IMR-90 (cell line): ENCODE measurements around the gene BARX1. TPM values are rescaled to one million over a fixed set of nuclear protein-coding genes. Genes with fewer than 3 reads are reported as not detected.

Experiments used
- ATAC-seq: fragments of 200-7000 bp; cut with Tn5 transposase; 2 replicates; pipeline ENCODE4 v1.9.1; 2020; ENCODE audit warnings: low read depth, mild to moderate bottlenecking, moderate library complexity
- BruUV-seq: library from RNA; stranded (reverse); fragments of 400-500 nt; replicated peaks from 2 replicates; lab custom pipeline; 2021; lab: Mats Ljungman, UMichigan
- CTCF ChIA-PET: fragments of 300-600 bp; formaldehyde crosslinking; extraction: SDS; loops from one replicate; lab custom pipeline; 2021; ENCODE audit warnings: antibody characterized with exemption; lab: Yijun Ruan, JAX
- POLR2A ChIA-PET: fragments of 300-600 bp; sonication (Branson Sonifier 250); formaldehyde crosslinking; loops from one replicate; lab custom pipeline; 2022; ENCODE audit warnings: antibody characterized with exemption; ENCODE audit not compliant: unreplicated experiment; lab: Charles Lee
- DNase-seq: peaks from one replicate; pipeline ENCODE4 v3.0.0; 2013
- H2AFZ ChIP-seq: replicated peaks from 2 replicates; pipeline ENCODE3; 2013; ENCODE audit warnings: low read length, mild to moderate bottlenecking; ENCODE audit not compliant: poor library complexity
- H2AK5ac ChIP-seq: 2 replicates; pipeline ENCODE4 v1.6.1; 2013; ENCODE audit warnings: low read depth, low read length, inconsistent platforms
- H2AK9ac ChIP-seq: replicated peaks from 2 replicates; pipeline ENCODE3; 2013; ENCODE audit warnings: mild to moderate bottlenecking, low read depth, low read length, moderate library complexity; ENCODE audit not compliant: poor library complexity
- H2BK120ac ChIP-seq: 2 replicates; pipeline ENCODE4 v1.6.1; 2013; ENCODE audit warnings: low read depth, low read length, inconsistent platforms
- H2BK15ac ChIP-seq: 3 replicates; pipeline ENCODE4 v1.6.1; 2013; ENCODE audit warnings: low read depth, low read length, inconsistent platforms
- H2BK20ac ChIP-seq: 2 replicates; pipeline ENCODE4 v1.6.1; 2013; ENCODE audit warnings: low read depth, mild to moderate bottlenecking, inconsistent platforms, low read length, moderate library complexity
- H2BK5ac ChIP-seq: 2 replicates; pipeline ENCODE4 v1.6.1; 2013; ENCODE audit warnings: mild to moderate bottlenecking, low read depth, low read length, inconsistent platforms; ENCODE audit not compliant: poor library complexity, severe bottlenecking
- H3K14ac ChIP-seq: replicated peaks from 2 replicates; pipeline ENCODE4 v1.6.1; 2013; ENCODE audit warnings: low read depth, low read length, inconsistent platforms
- H3K18ac ChIP-seq: 2 replicates; pipeline ENCODE4 v1.6.1; 2013; ENCODE audit warnings: low read depth, low read length, control low read depth
- H3K23ac ChIP-seq: 2 replicates; pipeline ENCODE4 v1.6.1; 2013; ENCODE audit warnings: low read depth, low read length, inconsistent platforms
- H3K27ac ChIP-seq: 2 replicates; pipeline ENCODE4 v1.5.1; 2013; ENCODE audit warnings: mild to moderate bottlenecking, control low read depth, low read length; ENCODE audit not compliant: insufficient read depth
- H3K27me3 ChIP-seq: 2 replicates; pipeline ENCODE4 v1.6.1; 2013; ENCODE audit warnings: low read length; ENCODE audit not compliant: control insufficient read depth, insufficient read depth
- H3K36me3 ChIP-seq: 2 replicates; pipeline ENCODE4 v1.6.1; 2013; ENCODE audit warnings: low read length, mixed read lengths; ENCODE audit not compliant: control insufficient read depth, insufficient read depth
- H3K4ac ChIP-seq: 2 replicates; pipeline ENCODE4 v1.6.1; 2013; ENCODE audit warnings: low read depth, low read length, inconsistent platforms
- H3K4me1 ChIP-seq: 2 replicates; pipeline ENCODE4 v1.6.1; 2013; ENCODE audit warnings: low read length, mixed read lengths; ENCODE audit not compliant: control insufficient read depth, insufficient read depth
- H3K4me2 ChIP-seq: 2 replicates; pipeline ENCODE4 v1.6.1; 2013; ENCODE audit warnings: low read depth, mild to moderate bottlenecking, control low read depth, low read length, moderate library complexity
- H3K4me3 ChIP-seq: 2 replicates; pipeline ENCODE4 v1.5.1; 2013; ENCODE audit warnings: low read depth, mild to moderate bottlenecking, control low read depth, low read length, moderate library complexity; ENCODE audit not compliant: insufficient read depth
- H3K56ac ChIP-seq: 2 replicates; pipeline ENCODE4 v1.6.1; 2013; ENCODE audit warnings: low read length, inconsistent platforms; ENCODE audit not compliant: insufficient read depth; ENCODE audit errors: extremely low read depth
- H3K79me1 ChIP-seq, 2 experiments: 2 replicates each; pipeline ENCODE4 v1.6.1; 2013; ENCODE audit warnings: low read length in 2 of 2, inconsistent platforms in 1 of 2, low read depth in 1 of 2
- H3K9ac ChIP-seq: 2 replicates; pipeline ENCODE4 v1.6.1; 2013; ENCODE audit warnings: low read depth, low read length, control low read depth
- H3K9me1 ChIP-seq: 2 replicates; pipeline ENCODE4 v1.6.1; 2013; ENCODE audit warnings: low read length, inconsistent platforms; ENCODE audit not compliant: insufficient read depth
- H3K9me3 ChIP-seq: 2 replicates; pipeline ENCODE4 v1.6.1; 2013; ENCODE audit warnings: low read length; ENCODE audit not compliant: control insufficient read depth, insufficient read depth
- H4K20me1 ChIP-seq: 2 replicates; pipeline ENCODE4 v1.6.1; 2013; ENCODE audit warnings: low read length, inconsistent platforms; ENCODE audit not compliant: insufficient read depth
- H4K5ac ChIP-seq: 2 replicates; pipeline ENCODE4 v1.6.1; 2013; ENCODE audit warnings: mild to moderate bottlenecking, low read depth, low read length, control low read depth
- H4K8ac ChIP-seq, 2 experiments: 2 replicates each; pipeline ENCODE4 v1.6.1; 2013; ENCODE audit warnings: low read depth in 2 of 2, low read length in 2 of 2, control low read depth in 1 of 2, inconsistent platforms in 1 of 2
- H4K91ac ChIP-seq: 2 replicates; pipeline ENCODE4 v1.6.1; 2013; ENCODE audit warnings: low read depth, low read length, inconsistent platforms; ENCODE audit not compliant: insufficient read depth
- BHLHE40 ChIP-seq: fragments of 150-350 bp; IDR thresholded peaks from 2 replicates; pipeline ENCODE4 v1.6.1; 2016; ENCODE audit warnings: mild to moderate bottlenecking, low read depth, low read length
- CEBPB ChIP-seq: IDR thresholded peaks from 2 replicates; pipeline ENCODE4 v1.6.1; 2012; ENCODE audit warnings: low read depth, low read length, improper control_type of control experiment
- CHD1 ChIP-seq: IDR thresholded peaks from 2 replicates; pipeline ENCODE4 v1.6.1; 2012; ENCODE audit warnings: low read depth, low read length, improper control_type of control experiment
- FOS ChIP-seq: fragments of 150-350 bp; IDR thresholded peaks from 2 replicates; pipeline ENCODE4 v1.6.1; 2016; ENCODE audit warnings: low read depth, low read length
- MAFK ChIP-seq: IDR thresholded peaks from 2 replicates; pipeline ENCODE4 v1.6.1; 2012; ENCODE audit warnings: low read depth, low read length, improper control_type of control experiment
- MAZ ChIP-seq: IDR thresholded peaks from 2 replicates; pipeline ENCODE4 v1.6.1; 2012; ENCODE audit warnings: low read depth, mild to moderate bottlenecking, low read length, improper control_type of control experiment, moderate library complexity, borderline replicate concordance
- MXI1 ChIP-seq: IDR thresholded peaks from 2 replicates; pipeline ENCODE4 v1.6.1; 2012; ENCODE audit warnings: low read depth, mild to moderate bottlenecking, low read length, moderate library complexity, borderline replicate concordance
- NFE2L2 ChIP-seq: fragments of 150-350 bp; IDR thresholded peaks from 2 replicates; pipeline ENCODE4 v1.6.1; 2016; ENCODE audit warnings: low read depth, mild to moderate bottlenecking, low read length
- POLR2A ChIP-seq: IDR thresholded peaks from 2 replicates; pipeline ENCODE4 v1.6.1; 2012; ENCODE audit warnings: mild to moderate bottlenecking, low read depth, low read length
- RAD21 ChIP-seq: IDR thresholded peaks from 2 replicates; pipeline ENCODE4 v1.6.1; 2012; ENCODE audit warnings: low read length, improper control_type of control experiment
- RCOR1 ChIP-seq: IDR thresholded peaks from 2 replicates; pipeline ENCODE4 v1.6.1; 2012; ENCODE audit warnings: mild to moderate bottlenecking, low read length, improper control_type of control experiment; ENCODE audit not compliant: insufficient replicate concordance
- RFX5 ChIP-seq: IDR thresholded peaks from 2 replicates; pipeline ENCODE4 v1.8.0; 2012; ENCODE audit warnings: low read depth, mild to moderate bottlenecking, low read length, moderate library complexity
- SMC3 ChIP-seq: fragments of 150-350 bp; IDR thresholded peaks from 2 replicates; pipeline ENCODE4 v1.6.1; 2016; ENCODE audit warnings: low read depth, mild to moderate bottlenecking, antibody characterized with exemption, low read length, moderate library complexity
- WGBS, 2 experiments: methylation state at CpG; one replicate each; pipeline versions ENCODE4 v1.1.5 to v1.1.7; 2013; ENCODE audit warnings: missing lambda C conversion rate in 2 of 2; ENCODE audit not compliant: insufficient read length in 1 of 2; ENCODE audit errors: extremely low coverage in 2 of 2; 5-methylcytosine and 5-hydroxymethylcytosine counted together
- dilution Hi-C: fragments of 300-500 bp; cut with HindIII; formaldehyde crosslinking; loops from one replicate; pipeline ENCODE4 v1.14.3; 2018; ENCODE audit warnings: low sequenced_read_pairs; ENCODE audit not compliant: unreplicated experiment
- in situ Hi-C: fragments of 300-500 bp; cut with MboI; formaldehyde crosslinking; loops from 3 replicates; pipeline ENCODE4 v1.14.3; 2019; ENCODE audit warnings: low sequenced_read_pairs, inconsistent platforms, mixed read lengths
- intact Hi-C: fragments of 100-400 bp; cut with micrococcal nuclease; formaldehyde crosslinking; loops from 2 replicates; pipeline ENCODE4 v1.10.0; 2022
- polyA plus RNA-seq, 3 experiments: library from polyadenylated mRNA; depleted of rRNA; stranded (reverse); fragments of >200 nt; gene quantifications; 2 replicates each; pipeline ENCODE4 v1.2.3, GENCODE V29; 2012; ENCODE audit warnings: low replicate concordance in 1 of 3
- total RNA-seq: library from RNA; depleted of rRNA; stranded (reverse); fragments of >200 nt; gene quantifications from 2 replicates; pipeline ENCODE4 v1.2.3, GENCODE V29; 2012
- TF ChIP-seq, protein P1 (sequence below): fragments of 150-350 bp; IDR thresholded peaks from 2 replicates; pipeline ENCODE4 v1.6.1; 2016; ENCODE audit warnings: low read depth, mild to moderate bottlenecking, low read length, moderate library complexity, borderline replicate concordance
- TF ChIP-seq, protein P2 (sequence below): fragments of 150-350 bp; IDR thresholded peaks from 2 replicates; pipeline ENCODE4 v1.6.1; 2017; ENCODE audit warnings: mild to moderate bottlenecking, antibody characterized with exemption, low read length, low read depth
- TF ChIP-seq, protein P3 (sequence below): conservative IDR thresholded peaks from 2 replicates; pipeline ENCODE4 v1.5.1; 2012; ENCODE audit warnings: mild to moderate bottlenecking, low read depth, low read length, improper control_type of control experiment

The BARX1 gene
- total and polyA plus RNA-seq, 2 of the 4 experiments (the other 2 are of a cell fraction), result not detected

DNA sequence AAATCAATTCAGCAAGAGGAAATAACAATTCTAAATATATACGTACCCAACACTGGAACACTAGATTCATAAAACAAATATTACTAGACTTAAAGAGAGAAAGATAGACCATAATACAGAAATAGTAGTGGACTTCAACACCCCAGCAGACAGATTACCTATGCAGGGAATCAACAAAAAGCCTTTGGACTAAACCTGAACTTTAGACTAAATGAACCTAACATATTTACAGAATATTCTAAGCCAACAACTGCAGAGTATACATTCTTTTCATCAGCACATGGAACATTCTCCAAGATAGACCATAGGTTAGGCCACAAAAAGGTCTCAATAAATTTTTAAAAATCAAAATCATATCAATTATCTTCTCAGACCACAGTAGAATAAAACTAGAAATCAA lies 32.9 kb upstream of the BARX1 start:
- H3K79me1 ChIP-seq, result no peaks in the 10 kb centered on the region
- H4K91ac ChIP-seq, result no peak overlapping the region
- H4K8ac ChIP-seq, result no peak overlapping the region
- no peaks in the 10 kb centered on the region for H3K9me1 ChIP-seq
- no peaks in the 10 kb centered on the region for H3K4me1 ChIP-seq
- no CpG with 5 or more reads among the region's 1 CpG for WGBS, 2 experiments
- H3K27ac ChIP-seq, result no peak overlapping the region
- no peak overlapping the region for H2BK20ac ChIP-seq
- H4K5ac ChIP-seq, result no peak overlapping the region
- H3K14ac ChIP-seq, result no peak overlapping the region
- TF ChIP-seq MXI1 (no peak), NFE2L2 (no peak), MAZ (no peak), RCOR1 (no peak), RAD21 (no peak), MAFK (no peak), RFX5 (no peak), POLR2A (no peak), SMC3 (no peak), CHD1 (no peak), CEBPB (no peak), FOS (no peak), BHLHE40 (no peak)
- TF ChIP-seq, protein P1, sequence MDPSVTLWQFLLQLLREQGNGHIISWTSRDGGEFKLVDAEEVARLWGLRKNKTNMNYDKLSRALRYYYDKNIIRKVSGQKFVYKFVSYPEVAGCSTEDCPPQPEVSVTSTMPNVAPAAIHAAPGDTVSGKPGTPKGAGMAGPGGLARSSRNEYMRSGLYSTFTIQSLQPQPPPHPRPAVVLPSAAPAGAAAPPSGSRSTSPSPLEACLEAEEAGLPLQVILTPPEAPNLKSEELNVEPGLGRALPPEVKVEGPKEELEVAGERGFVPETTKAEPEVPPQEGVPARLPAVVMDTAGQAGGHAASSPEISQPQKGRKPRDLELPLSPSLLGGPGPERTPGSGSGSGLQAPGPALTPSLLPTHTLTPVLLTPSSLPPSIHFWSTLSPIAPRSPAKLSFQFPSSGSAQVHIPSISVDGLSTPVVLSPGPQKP, result no peak
- TF ChIP-seq, protein P2, sequence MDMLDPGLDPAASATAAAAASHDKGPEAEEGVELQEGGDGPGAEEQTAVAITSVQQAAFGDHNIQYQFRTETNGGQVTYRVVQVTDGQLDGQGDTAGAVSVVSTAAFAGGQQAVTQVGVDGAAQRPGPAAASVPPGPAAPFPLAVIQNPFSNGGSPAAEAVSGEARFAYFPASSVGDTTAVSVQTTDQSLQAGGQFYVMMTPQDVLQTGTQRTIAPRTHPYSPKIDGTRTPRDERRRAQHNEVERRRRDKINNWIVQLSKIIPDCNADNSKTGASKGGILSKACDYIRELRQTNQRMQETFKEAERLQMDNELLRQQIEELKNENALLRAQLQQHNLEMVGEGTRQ, result no peak
- TF ChIP-seq, protein P3, sequence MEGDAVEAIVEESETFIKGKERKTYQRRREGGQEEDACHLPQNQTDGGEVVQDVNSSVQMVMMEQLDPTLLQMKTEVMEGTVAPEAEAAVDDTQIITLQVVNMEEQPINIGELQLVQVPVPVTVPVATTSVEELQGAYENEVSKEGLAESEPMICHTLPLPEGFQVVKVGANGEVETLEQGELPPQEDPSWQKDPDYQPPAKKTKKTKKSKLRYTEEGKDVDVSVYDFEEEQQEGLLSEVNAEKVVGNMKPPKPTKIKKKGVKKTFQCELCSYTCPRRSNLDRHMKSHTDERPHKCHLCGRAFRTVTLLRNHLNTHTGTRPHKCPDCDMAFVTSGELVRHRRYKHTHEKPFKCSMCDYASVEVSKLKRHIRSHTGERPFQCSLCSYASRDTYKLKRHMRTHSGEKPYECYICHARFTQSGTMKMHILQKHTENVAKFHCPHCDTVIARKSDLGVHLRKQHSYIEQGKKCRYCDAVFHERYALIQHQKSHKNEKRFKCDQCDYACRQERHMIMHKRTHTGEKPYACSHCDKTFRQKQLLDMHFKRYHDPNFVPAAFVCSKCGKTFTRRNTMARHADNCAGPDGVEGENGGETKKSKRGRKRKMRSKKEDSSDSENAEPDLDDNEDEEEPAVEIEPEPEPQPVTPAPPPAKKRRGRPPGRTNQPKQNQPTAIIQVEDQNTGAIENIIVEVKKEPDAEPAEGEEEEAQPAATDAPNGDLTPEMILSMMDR, result no peak
- intact Hi-C loops, result no loop called here
- DNase-seq (no peak), ATAC-seq (no peak)
- H3K4me3 ChIP-seq, result no peak overlapping the region
- H3K36me3 ChIP-seq, result no peaks in the 10 kb centered on the region
- H2BK5ac ChIP-seq, result no peak overlapping the region
- no peak overlapping the region for H3K18ac ChIP-seq
- H3K9ac ChIP-seq, result no peak overlapping the region
- H3K9me3 ChIP-seq, result no peaks in the 10 kb centered on the region
- no peaks in the 10 kb centered on the region for H4K20me1 ChIP-seq
- no peak overlapping the region for H2AK5ac ChIP-seq
- no peak overlapping the region for H2BK120ac ChIP-seq
- no peak overlapping the region for H3K4ac ChIP-seq
- BruUV-seq, result no TSS peak
- no peak overlapping the region for H3K23ac ChIP-seq
- ChIA-PET POLR2A (no interaction called here), CTCF (interaction anchor here (1.0 kb wide), 1 partner anchor 27 kb away, joined by 5 read pairs; no protein-coding TSS in a partner anchor)
- dilution Hi-C loops, result no loop called here
- no peak overlapping the region for H3K4me2 ChIP-seq
- no peaks in the 10 kb centered on the region for H3K27me3 ChIP-seq
- H2BK15ac ChIP-seq, result no peak overlapping the region
- no peak overlapping the region for H3K56ac ChIP-seq
- H2AFZ ChIP-seq, result no peak overlapping the region
- H2AK9ac ChIP-seq, result no peak overlapping the region
- in situ Hi-C loops, result no loop called here
